GM19035 (cell line): ENCODE data around the gene PPIL3.
"Not testable (repeated sequence)": the region's sequence is repeated elsewhere in the genome, so short reads cannot be mapped to it uniquely, and the experiment has no call there.

Source experiments
- ATAC-seq: cut with Tn5 transposase; IDR thresholded peaks from one replicate; pipeline ENCODE4 v1.9.1; 2021; ENCODE audit not compliant: unreplicated experiment

PPIL3 gene

DNA sequence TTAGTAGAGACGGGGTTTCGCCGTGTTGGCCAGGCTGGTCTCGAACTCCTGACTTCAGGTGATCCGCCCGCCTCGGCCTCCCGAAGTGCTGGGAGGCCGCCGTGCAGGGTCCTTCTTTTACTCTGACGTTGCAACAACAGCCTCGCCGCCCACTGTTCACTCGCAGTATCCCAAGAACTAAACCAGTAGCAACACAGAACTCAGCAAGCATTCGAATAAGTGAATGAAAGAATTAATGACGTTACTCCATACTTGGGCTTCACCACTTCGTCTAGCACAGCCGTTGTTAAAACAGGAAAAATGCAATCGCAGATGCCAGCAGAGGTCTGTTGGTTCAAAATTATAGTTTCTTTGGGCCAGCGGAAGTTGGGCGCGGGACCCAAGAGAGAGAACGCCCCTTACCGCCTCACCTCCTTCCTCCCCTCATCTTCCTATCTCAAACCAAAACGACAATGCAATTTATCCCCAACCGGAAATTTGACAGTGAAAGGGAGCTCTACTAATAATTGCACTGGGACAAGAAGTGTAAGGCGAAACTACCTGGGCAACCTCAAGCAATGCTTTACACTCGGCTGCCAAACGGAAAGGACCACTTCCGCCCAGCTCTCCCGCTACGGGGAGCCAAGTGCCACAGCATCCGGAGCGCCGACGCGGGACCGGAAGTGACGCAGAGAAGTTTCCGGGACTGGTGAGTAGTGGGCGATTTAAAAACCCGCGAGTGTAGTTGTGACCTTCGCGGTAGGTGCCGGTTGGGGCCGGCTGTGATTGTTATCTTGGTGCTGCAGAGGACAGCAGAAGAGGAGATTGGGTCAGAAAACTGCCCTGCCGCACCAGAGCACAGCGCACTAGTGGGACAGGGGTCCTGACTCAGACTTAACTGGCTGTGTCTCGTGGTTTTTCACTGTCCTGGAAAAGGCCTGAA, at the start of gene PPIL3, which contains the start of gene NIF3L1:
TSS of gene PPIL3 (minus strand) at position 374 of the 922 bp plus-strand sequence. CDS start 1,462 bp downstream, outside the sequence.
TSS of gene NIF3L1 (plus strand) at position 668 of the 922 bp plus-strand sequence. CDS start 2,573 bp downstream, outside the sequence.
- peak; percentile 91 for ATAC-seq

DNA sequence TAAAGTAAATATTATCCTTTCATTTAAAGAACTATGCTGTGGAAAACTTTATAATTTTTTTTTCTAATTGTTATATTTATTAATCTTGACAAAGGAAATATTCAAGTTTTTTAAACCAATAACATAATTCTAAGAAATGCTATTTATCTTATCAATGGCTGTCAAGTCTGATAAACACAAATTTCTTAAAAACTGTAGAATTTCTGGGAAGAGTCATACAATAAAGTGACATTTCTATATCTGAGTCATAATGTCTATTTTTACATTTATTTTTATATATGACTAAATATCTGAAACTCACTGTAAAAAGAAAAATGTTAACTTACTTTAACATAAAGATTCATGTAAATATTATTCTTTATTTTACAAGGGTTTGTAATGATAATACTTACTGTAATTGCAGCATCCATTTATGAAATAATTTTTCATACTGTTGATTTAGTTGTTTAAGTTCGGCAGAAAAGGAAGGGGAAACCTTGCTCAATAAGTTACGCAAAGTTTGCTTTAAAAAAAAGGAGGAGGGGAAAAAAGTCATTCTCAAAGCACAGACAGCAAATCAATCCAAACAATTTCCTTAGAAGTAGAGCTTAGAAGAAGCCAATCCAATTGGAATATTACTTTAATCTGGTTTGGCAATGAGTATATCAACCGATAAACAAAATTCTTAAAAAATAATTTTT, 42.2 kb upstream of the PPIL3 start:
- no peak for ATAC-seq

DNA sequence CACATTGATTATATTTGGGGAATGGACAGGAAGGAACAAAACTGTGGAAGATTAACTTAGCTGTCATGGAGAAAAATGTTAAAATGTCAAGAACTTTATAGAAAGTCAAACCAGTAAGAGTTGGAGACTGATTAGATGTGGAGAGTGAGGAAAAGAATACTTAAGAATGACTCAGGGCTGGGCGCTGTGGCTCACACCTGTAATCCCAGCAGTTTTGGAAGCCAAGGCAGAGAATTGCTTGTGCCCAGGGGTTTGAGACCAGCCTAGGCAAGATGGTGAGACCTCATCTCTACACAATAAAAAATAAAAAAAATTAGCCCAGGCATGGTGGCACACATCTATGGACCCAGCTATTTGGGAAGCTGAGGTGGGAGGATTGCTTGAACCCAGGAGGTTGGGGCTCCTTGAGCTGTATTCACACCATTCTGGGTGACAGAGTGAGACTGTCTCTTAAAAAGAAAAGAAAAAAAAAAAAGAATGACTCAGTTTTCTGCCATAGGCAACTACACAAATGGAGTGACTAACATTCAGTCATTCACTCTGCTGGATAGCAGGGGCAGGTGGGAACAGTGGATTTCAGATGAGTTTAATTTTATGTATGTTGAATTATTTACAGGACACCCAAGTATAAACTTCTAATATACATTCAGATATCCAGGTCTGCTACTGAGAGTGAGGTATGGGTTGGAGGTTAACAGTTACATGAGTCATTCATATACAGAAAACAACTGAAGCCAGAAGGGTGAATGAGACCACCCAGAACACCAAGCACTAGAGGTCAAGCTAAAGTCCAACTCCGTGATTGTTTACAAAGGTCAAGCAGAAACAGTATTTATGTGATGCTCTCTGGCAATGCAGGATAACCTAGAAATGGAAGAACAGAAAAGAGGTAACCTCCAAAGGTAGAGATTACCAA, 40.7 kb upstream of the PPIL3 start:
- ATAC-seq: no peak

DNA sequence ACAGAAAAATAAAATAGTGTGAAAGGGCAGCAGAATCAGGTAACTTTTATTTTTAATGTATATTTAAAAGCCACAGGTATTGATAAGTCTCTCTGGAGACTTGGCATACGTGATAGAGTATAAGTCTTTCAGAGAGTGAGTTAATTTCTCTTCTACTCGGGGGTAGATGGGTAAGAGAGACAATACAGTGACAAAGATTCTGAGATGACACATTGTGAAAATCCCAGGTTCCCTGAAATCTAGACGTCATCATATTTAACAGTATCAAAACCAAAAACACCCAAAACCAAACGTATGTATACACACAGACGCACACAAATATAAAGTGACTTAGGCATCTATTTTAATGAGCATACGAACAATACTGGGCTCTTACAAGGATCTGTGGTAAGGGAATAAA, 33.6 kb upstream of the PPIL3 start:
- ATAC-seq: no peak

DNA sequence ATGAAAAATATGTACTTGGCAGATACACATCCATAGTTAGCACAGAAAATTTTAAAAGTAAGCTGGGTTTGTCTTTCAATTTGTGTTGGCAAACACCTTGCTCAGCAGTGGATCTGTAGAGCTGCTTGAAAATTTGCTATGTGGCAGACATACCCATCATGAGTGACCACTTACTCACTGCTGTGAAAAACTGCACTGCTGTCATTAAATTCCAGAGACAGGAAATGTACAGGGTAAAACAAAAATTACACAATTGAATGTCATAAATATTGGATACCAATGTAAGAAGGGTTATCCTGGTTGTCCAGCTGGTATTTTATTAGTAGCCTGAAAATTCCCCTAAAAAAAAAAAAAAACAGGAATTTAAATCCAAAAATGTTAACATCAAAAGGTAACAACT, 24.8 kb upstream of the PPIL3 start:
- ATAC-seq: no peak

DNA sequence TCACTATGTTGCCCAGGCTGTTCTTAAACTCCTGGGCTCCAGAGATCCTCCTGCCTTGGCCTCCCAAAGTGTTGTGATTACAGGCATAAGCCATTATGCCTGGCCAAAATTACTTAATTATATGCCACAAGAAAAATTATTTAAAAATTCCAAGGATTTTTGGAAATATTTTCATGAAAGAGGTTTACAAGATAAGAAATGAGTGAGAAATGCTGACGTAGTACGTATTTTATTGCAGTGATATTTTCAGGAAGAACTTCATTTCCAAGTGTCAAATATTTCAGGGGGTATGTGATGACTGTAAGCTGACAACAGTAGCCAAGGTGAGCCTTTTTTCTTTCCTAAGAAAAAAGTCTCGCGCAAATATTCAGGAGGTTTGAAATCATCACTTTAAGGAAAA, 21.1 kb upstream of the PPIL3 start:
- no peak for ATAC-seq

DNA sequence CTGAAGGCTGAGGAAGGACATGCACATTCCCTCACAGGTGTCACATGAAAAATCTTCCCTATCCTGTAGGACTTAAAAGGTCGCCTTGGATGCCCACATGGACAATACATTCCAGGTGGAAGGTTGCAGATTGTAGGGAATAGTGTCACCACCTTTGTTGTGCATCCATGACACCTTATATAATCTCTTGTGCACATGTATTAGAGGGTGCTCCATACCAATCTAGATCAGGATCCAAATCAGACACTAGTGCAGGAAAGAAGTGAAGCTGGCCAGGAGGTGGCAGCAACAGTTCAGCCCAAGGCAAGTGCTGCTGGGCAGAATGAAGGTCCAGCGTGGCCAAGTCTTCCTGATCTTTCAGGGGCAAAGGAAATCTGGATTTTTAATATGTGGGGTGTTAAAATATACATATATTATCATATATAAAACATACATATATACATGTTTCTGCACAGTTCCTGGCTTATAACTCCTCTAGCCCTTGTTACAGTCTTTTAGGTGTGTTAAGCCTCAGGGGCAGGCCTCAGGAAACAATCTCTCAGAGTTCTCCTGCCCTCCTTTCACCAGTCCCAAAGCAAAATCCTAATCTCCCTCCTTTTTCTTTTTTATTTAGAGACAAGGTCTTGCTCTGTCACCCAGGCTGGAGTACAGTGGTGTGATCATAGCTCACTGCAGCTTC, 16.9 kb upstream of the PPIL3 start:
- no peak for ATAC-seq

DNA sequence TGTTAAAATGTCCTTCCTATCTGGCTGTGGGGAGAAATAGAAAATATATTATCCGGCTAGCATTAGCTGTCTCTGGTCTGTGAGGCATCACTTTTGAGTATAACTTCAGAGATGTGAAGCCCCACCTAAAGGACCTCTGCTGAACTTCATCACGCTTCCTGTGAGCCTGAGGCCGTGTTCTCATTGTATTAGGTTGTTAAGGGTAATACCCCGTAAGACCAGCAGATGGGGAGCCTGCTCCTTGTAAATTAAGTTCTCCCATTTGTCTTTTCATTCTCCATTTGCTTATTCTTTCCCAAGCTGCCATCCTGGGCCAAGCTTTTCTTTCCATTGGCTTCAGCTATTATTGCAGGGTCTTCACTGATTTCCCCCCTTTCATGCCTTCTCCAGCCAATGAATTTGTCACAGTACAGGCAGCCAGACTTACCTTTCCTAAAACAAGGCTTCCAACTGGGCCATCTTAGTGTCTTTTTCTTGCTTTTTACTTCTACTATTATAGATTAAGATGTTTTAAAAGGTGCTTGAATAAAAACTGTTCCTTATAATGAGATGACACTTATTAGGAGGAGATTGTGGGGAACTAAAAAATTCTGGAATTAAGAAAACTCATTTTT, 12.7 kb upstream of the PPIL3 start:
- peak; percentile 98 for ATAC-seq

DNA sequence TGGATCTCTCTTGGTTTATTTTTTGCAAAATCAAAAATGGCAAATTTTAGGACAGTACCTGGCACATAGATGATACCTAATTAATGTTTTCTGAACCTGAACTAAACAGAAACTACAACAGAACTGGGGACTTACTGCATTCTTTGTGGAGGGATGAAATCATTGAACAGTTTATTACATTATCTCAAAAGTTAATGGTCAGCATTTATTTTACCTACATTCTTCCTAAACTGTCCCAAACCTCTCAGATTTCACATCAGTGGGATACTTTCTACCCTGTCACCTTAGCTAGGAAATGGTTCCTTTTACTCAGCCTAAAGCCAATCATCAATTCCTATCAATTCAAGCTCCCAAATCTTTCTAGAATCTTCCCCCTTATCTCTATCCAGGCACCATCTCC, 10.6 kb upstream of the PPIL3 start:
- no peak for ATAC-seq

DNA sequence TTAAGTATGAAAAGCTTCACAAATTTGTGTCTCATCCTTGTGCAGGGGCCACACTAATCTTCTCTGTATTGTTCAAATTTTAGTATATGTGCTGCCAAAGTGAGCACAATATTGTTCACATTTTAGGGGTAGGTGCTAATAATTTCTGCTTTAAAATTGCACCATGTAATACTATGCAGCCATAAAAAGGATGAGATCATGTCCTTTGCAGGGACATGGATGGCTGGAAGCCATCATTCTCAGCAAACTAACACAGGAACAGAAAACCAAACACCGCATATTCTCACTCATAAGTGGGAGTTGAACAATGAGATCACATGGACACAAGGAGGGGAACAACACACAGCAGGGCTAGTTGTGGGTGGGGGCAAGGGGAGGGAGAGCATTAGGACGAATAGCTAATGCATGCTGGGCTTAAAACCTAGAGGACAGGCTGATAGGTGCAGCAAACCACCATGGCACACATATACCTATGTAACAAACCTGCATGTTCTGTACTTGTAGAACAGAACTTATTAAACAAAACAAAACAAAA, 7.1 kb downstream of the PPIL3 start:
- not testable (repeated sequence) for ATAC-seq

DNA sequence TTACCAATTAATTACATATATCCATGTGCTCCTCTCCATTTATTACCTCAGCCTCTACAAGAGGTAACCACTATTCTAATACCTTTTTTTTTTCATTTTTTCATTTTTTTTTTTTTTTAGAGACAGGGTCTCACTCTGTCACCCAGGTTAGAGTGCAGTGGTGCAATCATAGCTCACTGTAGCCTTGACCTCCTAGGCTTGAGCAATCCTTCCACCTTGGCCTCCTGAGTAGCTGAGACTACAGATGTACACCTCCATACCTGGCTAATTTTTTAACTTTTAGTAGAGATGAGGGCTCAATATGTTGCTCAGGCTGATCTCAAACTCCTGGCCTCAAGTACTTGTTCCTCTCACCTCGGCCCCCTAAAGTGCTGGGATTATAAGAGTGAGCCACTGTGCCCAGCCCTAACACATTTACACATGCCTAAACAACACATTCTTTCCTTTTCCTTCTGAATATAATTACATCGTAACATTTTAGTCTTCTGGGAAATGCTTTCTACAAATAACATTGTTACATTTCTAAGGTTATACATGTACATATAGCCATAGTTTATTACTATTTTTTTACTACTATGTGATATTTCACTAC, 10.5 kb downstream of the PPIL3 start:
- ATAC-seq: no peak

DNA sequence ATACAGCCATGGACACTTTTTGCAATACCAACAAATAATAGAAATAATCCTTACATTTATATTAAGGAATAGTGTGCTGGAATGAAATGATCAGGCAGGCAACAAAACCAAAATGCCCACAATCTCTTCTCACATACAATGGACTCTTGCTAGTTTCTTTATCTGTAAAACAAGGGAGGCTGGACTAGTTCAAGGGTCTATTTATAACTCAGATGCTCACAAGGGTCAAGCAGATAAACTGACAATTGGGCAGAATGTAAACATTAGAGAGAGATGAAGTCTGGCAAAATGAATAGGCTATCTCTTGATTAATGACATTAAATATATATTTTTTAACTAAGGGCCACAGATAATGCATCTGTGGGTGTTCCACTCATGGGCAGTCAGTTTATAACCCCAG, 11.4 kb downstream of the PPIL3 start:
- no peak for ATAC-seq

DNA sequence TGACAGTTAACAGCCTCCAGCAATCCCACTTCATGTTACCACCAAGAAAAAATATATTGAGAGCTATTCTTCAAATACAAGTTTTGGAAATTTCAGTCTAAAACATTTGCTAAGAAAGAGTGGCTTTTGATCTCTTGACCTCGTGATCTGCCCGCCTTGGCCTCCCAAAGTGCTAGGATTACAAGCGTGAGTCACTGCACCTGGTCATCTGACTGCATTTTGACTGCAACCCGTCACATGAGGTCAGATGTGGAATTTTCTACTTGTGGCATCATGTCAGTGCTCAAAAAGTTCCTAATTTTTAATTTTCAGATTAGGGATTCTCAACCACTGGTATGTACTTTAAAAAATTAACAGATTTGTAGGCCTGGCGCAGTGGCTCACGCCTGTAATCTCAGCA, 15.3 kb downstream of the PPIL3 start:
- no peak for ATAC-seq

DNA sequence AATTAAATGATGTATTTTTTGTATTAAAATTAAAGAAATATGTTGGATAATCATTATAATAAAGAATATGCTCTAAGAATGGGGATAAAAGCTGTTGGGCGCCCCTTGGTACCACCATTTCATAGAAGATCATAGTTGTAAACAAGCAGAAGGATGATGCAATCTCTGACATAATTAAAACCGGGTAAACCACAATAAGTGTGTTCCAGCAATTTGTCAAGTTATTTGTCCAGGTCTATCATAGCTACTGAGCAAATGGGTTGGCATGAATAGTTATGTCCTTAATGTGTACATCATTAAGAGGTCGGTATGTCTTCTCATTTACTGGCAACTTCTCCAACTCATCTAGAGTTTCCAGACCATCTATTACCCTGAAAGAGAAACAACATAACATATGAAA, 17.7 kb downstream of the PPIL3 start:
- no peak for ATAC-seq

DNA sequence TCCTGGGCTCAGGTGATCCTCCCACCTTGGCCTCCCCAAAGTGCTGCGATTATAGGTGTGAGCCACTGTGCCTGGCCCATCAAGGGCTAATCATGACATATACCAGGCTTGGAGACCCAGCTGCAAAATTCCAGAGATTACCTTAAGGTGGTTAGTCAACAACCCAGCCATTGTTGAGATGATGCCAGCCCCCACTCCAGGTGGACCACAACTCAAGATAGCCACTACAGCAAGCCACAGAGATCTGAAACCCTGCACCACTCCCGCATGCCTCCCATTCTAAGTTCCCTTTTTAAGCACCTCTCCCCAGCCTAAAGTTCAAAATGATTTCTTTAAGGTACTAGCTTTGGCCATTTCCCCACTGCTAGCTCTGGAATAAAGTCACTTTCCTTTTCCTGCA, 19.9 kb downstream of the PPIL3 start:
- no peak for ATAC-seq

DNA sequence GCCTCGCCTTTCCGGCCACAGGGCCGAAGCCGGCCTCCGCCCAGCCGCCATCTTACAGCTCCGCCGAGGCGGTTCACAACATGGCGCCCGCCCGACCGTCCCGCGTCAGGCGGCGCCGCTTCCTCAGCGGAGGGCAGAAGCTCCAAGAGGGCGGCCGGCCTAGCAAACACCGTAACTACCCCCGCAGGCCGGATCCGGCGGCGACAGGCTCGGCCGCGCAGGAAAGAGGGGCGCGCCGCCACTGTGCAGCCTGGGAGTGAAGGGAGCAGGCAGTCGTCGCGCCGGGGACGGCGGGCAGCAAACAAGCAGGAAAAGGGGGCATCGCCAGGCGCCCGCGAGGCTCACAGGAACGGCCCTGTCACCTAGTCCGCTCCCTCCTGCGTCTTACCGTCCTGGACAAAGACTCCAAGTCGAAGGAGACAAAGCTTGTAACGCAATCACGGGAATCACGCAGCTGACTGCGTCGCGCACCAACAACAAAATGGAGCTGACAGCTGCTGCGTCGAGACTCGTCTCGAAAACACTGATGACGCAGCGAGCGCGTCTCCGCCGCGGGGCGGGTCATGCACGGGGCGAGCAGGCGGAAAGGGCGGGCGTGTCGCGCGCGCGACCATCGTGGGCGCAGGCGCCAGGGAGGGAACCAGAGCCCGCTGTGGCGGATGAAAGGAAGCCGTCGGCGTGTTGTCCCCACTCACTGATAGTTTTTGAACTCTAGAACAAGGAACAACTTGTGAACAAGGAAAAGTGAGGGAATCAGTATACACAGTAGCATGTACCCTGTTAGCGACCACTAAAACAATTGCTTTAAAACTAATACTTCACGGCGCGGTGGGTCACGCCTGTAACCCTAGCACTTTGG, 24.5 kb downstream of the PPIL3 start, which contains the start of gene CLK1:
TSS of gene CLK1 (minus strand) at position 483 of the 859 bp plus-strand sequence. CDS start 2,796 bp downstream, outside the sequence.
- ATAC-seq: peak; percentile 84

DNA sequence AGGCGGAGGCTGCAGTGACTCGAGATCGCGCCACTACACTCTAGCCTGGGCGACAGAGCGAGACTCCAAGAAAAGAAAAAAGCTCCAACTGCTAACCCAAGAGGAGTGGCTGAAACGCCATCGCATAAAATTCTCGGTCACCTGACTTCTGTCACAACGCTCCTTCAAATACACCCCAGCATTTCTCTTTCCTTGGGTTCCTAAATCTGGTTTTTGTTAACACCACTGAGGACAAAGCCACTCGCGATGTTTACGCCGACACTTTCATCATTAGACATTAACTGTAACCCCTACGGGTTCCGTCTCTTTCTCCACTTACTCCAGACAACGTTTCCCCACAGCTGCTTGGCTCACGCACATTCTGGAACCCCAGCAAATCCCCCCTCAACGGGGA, 25.1 kb downstream of the PPIL3 start:
- ATAC-seq: peak; percentile 0

DNA sequence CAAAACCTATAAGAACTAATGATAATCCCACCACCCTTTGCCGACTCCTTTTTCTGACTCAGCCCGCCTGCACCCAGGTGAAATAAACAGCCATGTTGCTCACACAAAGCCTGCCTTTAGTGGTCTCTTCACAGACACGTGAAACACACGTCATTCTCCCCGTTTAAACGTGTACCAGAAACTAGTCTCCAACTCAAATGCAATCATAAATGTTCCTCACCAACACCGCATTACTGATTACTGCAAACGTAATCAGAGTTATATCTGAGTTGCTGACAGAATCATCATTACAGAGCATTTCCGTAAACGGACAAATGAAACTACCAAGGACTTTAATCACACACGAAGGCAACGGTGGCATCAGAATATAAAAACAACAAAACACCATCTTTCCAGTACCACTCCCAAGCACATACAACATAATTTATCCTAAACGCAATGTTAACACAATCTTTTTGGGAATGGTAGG, 26.3 kb downstream of the PPIL3 start:
- ATAC-seq: no peak
